Spleen (tissue), 11 donors: ENCODE results near the gene ERBB4. TPM values are rescaled to one million over a fixed set of nuclear protein-coding genes. Genes with fewer than 3 reads are reported as not detected.

Source experiments
- DNase-seq: peaks from one replicate; pipeline ENCODE4 v3.0.0-alpha.2; 2020
- H3K27ac ChIP-seq, 8 donors: fragments of 200-600 bp; sonication (generic) in 7 of 8; 1 replicate in 4 of 8; 2 replicates in 4 of 8; pipeline versions ENCODE4 v1.5.0 to v1.8.0; 2016 to 2021; ENCODE audit warnings: inconsistent platforms in 4 of 8, mild to moderate bottlenecking in 4 of 8, moderate library complexity in 1 of 8
- H3K27me3 ChIP-seq, 7 donors: fragments of 200-600 bp; sonication (generic) in 6 of 7; replicated peaks in 1 of 7; 1 replicate in 4 of 7; 2 replicates in 3 of 7; pipeline versions ENCODE4 v1.5.0 to v1.8.0; 2016 to 2021; ENCODE audit warnings: inconsistent platforms in 3 of 7, mild to moderate bottlenecking in 1 of 7
- H3K36me3 ChIP-seq, 6 donors: fragments of 200-600 bp; sonication (generic) in 5 of 6; 1 replicate in 4 of 6; 2 replicates in 2 of 6; pipeline versions ENCODE4 v1.5.0 to v1.8.0; 2016 to 2021; ENCODE audit warnings: inconsistent platforms in 2 of 6
- H3K4me1 ChIP-seq, 6 donors: fragments of 200-600 bp; sonication (generic) in 5 of 6; 1 replicate in 3 of 6; 2 replicates in 3 of 6; pipeline versions ENCODE4 v1.5.0 to v1.8.0; 2016 to 2021; ENCODE audit warnings: inconsistent platforms in 3 of 6
- H3K4me3 ChIP-seq, 8 donors: fragments of 200-600 bp; sonication (generic) in 7 of 8; 1 replicate in 4 of 8; 2 replicates in 4 of 8; pipeline versions ENCODE4 v1.5.0 to v1.8.0; 2016 to 2021; ENCODE audit warnings: inconsistent platforms in 4 of 8, mild to moderate bottlenecking in 4 of 8, moderate library complexity in 2 of 8
- H3K9me3 ChIP-seq, 8 donors: fragments of 200-600 bp; sonication (generic) in 7 of 8; 1 replicate in 4 of 8; 2 replicates in 4 of 8; pipeline versions ENCODE4 v1.5.0 to v1.8.0; 2016 to 2021; ENCODE audit warnings: inconsistent platforms in 4 of 8
- CTCF ChIP-seq, 11 experiments: fragments of 200-600 bp in 7 of 11; fragments of 450-650 bp in 4 of 11; sonication (generic) in 4 of 11; IDR thresholded peaks in 8 of 11; conservative IDR thresholded peaks in 3 of 11; 1 replicate in 7 of 11; 2 replicates in 4 of 11; pipeline versions ENCODE4 v1.4.0 to v1.8.0; 2016 to 2021; ENCODE audit warnings: antibody characterized with exemption in 11 of 11, inconsistent platforms in 4 of 11, mild to moderate bottlenecking in 1 of 11
- POLR2A ChIP-seq, 3 donors: fragments of 450-650 bp; IDR thresholded peaks; one replicate each; pipeline ENCODE4 v1.5.1; 2017; ENCODE audit warnings: antibody characterized with exemption in 3 of 3, mild to moderate bottlenecking in 1 of 3
- POLR2AphosphoS5 ChIP-seq, 3 donors: sonication (generic); formaldehyde crosslinking; IDR thresholded peaks; one replicate each; pipeline ENCODE4 v1.5.1; 2017; ENCODE audit warnings: antibody characterized with exemption in 3 of 3
- WGBS, 5 donors: extraction: QIAGEN DNeasy Blood & Tissue Kit in 3 of 5; methylation state at CpG; one replicate each; pipeline versions ENCODE4 v1.1.5 to v1.1.7; 2013 to 2018; 5-methylcytosine and 5-hydroxymethylcytosine counted together
- intact Hi-C: fragments of 100-400 bp; cut with DNase I; formaldehyde crosslinking; loops from one replicate; pipeline ENCODE4 v1.15.0; 2023; ENCODE audit warnings: low total_unique reads
- polyA plus RNA-seq, 3 donors: library from polyadenylated mRNA; stranded (reverse); fragments of 200-250 nt; gene quantifications; one replicate each; pipeline ENCODE4 v1.2.1, GENCODE V29; 2013
- total RNA-seq, 7 donors: library from RNA; depleted of rRNA in 3 of 7; stranded (reverse); fragments of >200 nt in 3 of 7; fragmentation: NEBNext Ultra II Directional in 4 of 7; extraction: Animal tissue kit (Norgen Biotek cat#: 25700) in 4 of 7; gene quantifications; one replicate each; pipeline versions ENCODE4 v1.1.0 to v1.2.1, GENCODE V29; 2016 to 2021
- donor health status: healthy with polysubstance abuse.
- donor health status: DM: no; HTN: no; CAD: no; lungs with moderate emphysema.
- donor health status: DM: no; HTN: no; CAD: no.
- donor health status: Bipolar disorder and iron deficiency.
- donor health status: healthy.
- donor health status: DM: no; HTN: no; CAD: no.
- donor health status: DM: yes; HTN: yes; CAD: no.

ERBB4 gene
- total and polyA plus RNA-seq, 10 donors: under 0.01 to 1.4 (median 0.35) TPM

- no peak for TF ChIP-seq POLR2AphosphoS5 (IDR thresholded peaks at IDR 0.05)
- Histone ChIP-seq H3K4me3 (no peak overlapping the region), H3K4me1 (no peaks in the 10 kb centered on the region), H3K36me3 (no peaks in the 10 kb centered on the region), H3K9me3 (no peaks in the 10 kb centered on the region), H3K27ac (no peak overlapping the region), H3K27me3 (no peaks in the 10 kb centered on the region)
- WGBS, 5 donors: 81 to 93% (median 89%) methylated on average over 1 of the region's 1 CpG
- no peak for DNase-seq
- intact Hi-C loops: no loop called here
Measured at GRCh38 chr2:212546669-212547068, 8.1 kb upstream of the ERBB4 start.

GRCh38 chr2:212540341-212540740 lies 1.7 kb upstream of the ERBB4 start:
- Histone ChIP-seq H3K9me3 (no peaks in the 10 kb centered on the region), H3K36me3 (no peaks in the 10 kb centered on the region), H3K4me3 (no peak overlapping the region), H3K27ac (no peak overlapping the region), H3K4me1 (peaks cover 4 to 36% (median 26%) of the 10 kb centered on the region in 6 donors), H3K27me3 (peaks cover 6 to 57% (median 31%) of the 10 kb centered on the region in 7 donors)
- TF ChIP-seq POLR2AphosphoS5 (IDR thresholded peaks at IDR 0.05) (no peak), CTCF (IDR thresholded peaks at IDR 0.05 in 8 of 11, conservative IDR thresholded peaks at IDR 0.05 in 3 of 11) (no peak), POLR2A (IDR thresholded peaks at IDR 0.05) (no peak)
- intact Hi-C loops: no loop called here
- no peak for DNase-seq
- 58 to 87% (median 72%) methylated on average over 4 of the region's 4 CpGs for WGBS, 5 donors

GRCh38 chr2:212539072-212539880 lies 674 bp upstream of the ERBB4 start:
- Histone ChIP-seq H3K4me1 (peaks cover 4 to 36% (median 26%) of the 10 kb centered on the region in 6 donors), H3K27me3 (peaks cover 6 to 68% (median 32%) of the 10 kb centered on the region in 7 donors), H3K9me3 (no peaks in the 10 kb centered on the region), H3K27ac (no peak overlapping the region), H3K36me3 (no peaks in the 10 kb centered on the region), H3K4me3 (peak overlapping the region; percentile 33 to 72 (median 50))
- peak; percentile 50 for DNase-seq
- 28 to 30% (median 28%) methylated on average over 30 of the region's 30 CpGs for WGBS, 5 donors
- intact Hi-C loops: no loop called here
- no peak for TF ChIP-seq CTCF (IDR thresholded peaks at IDR 0.05 in 8 of 11, conservative IDR thresholded peaks at IDR 0.05 in 3 of 11)
- no peak for TF ChIP-seq POLR2A (IDR thresholded peaks at IDR 0.05)
- no peak for TF ChIP-seq POLR2AphosphoS5 (IDR thresholded peaks at IDR 0.05)

- peaks cover 6 to 80% (median 32%) of the 10 kb centered on the region in 7 donors for H3K27me3 ChIP-seq
- TF ChIP-seq POLR2AphosphoS5 (IDR thresholded peaks at IDR 0.05) (peak in 1 of 3 donors; percentile 14), CTCF (IDR thresholded peaks at IDR 0.05 in 8 of 11, conservative IDR thresholded peaks at IDR 0.05 in 3 of 11) (no peak)
- peak; percentile 76 for DNase-seq
- H3K27ac ChIP-seq: no peak overlapping the region
- H3K4me3 ChIP-seq: peak overlapping the region; percentile 33 to 72 (median 50)
- peaks cover 4 to 36% (median 26%) of the 10 kb centered on the region in 6 donors for H3K4me1 ChIP-seq
- 1 to 2% (median 2%) methylated on average over 32 to 44 of the region's 44 CpGs for WGBS, 5 donors
- intact Hi-C loops: no loop called here
- no peaks in the 10 kb centered on the region for H3K9me3 ChIP-seq
- H3K36me3 ChIP-seq: no peaks in the 10 kb centered on the region
Measured at GRCh38 chr2:212537726-212538304, 787 bp downstream of the ERBB4 start.
